Calu3 (cell line): ENCODE data around the gene NR5A1. TPM values are rescaled to one million over a fixed set of nuclear protein-coding genes. Genes with fewer than 3 reads are reported as not detected.

Experiments
- BruUV-seq: library from RNA; stranded (reverse); fragments of 400-500 nt; replicated peaks from 2 replicates; lab custom pipeline; 2021; lab: Mats Ljungman, UMichigan
- CTCF ChIA-PET: fragments of 300-600 bp; sonication (Branson Sonifier 250); formaldehyde crosslinking; loops from one replicate; lab custom pipeline; 2022; ENCODE audit warnings: antibody characterized with exemption; lab: Charles Lee
- DNase-seq: peaks from one replicate; pipeline ENCODE4 v3.0.0; 2022
- H3K27ac Mint-ChIP-seq: one replicate; pipeline ENCODE4 v1.8.0; 2022; ENCODE audit warnings: mixed read lengths; ENCODE audit not compliant: unreplicated experiment
- H3K27me3 Mint-ChIP-seq: one replicate; pipeline ENCODE4 v1.8.0; 2022; ENCODE audit warnings: mixed read lengths; ENCODE audit not compliant: unreplicated experiment
- H3K36me3 Mint-ChIP-seq: one replicate; pipeline ENCODE4 v1.8.0; 2022; ENCODE audit warnings: mild to moderate bottlenecking, moderate library complexity, mixed read lengths; ENCODE audit not compliant: insufficient read depth, unreplicated experiment
- H3K4me1 Mint-ChIP-seq: one replicate; pipeline ENCODE4 v1.8.0; 2022; ENCODE audit warnings: mild to moderate bottlenecking, low read depth, mixed read lengths; ENCODE audit not compliant: unreplicated experiment
- H3K4me3 Mint-ChIP-seq: one replicate; pipeline ENCODE4 v1.8.0; 2022; ENCODE audit warnings: mild to moderate bottlenecking, low read depth, moderate library complexity, mixed read lengths; ENCODE audit not compliant: unreplicated experiment
- H3K9me3 Mint-ChIP-seq: one replicate; pipeline ENCODE4 v1.8.0; 2022; ENCODE audit warnings: low read depth, mixed read lengths; ENCODE audit not compliant: unreplicated experiment
- CTCF ChIP-seq: fragments of 200-600 bp; IDR thresholded peaks from one replicate; pipeline ENCODE4 v1.8.0; 2022; ENCODE audit warnings: antibody characterized with exemption; ENCODE audit not compliant: unreplicated experiment
- intact Hi-C: fragments of 100-400 bp; cut with micrococcal nuclease; formaldehyde crosslinking; loops from one replicate; pipeline ENCODE4 v1.10.0; 2022; ENCODE audit not compliant: unreplicated experiment
- total RNA-seq: library from RNA; stranded (reverse); gene quantifications from 2 replicates; pipeline ENCODE4 v1.2.3, GENCODE V29; 2022

The NR5A1 gene
- total RNA-seq, 1 experiment from 2014 or later, result not detected

GRCh38 chr9:124477211-124477647 is 30.0 kb downstream of the NR5A1 start:
- CTCF ChIA-PET, result no interaction called here
- BruUV-seq, result no TSS peak
- H3K27me3 Mint-ChIP-seq, result peaks cover 55% of the 10 kb centered on the region

GRCh38 chr9:124475868-124476690 is 31.1 kb downstream of the NR5A1 start:
- Mint-ChIP-seq H3K27me3 (peaks cover 64% of the 10 kb centered on the region), H3K4me1 (peaks cover 6% of the 10 kb centered on the region), H3K27ac (no peak overlapping the region), H3K36me3 (no peaks in the 10 kb centered on the region), H3K9me3 (no peaks in the 10 kb centered on the region), H3K4me3 (no peak overlapping the region)
- intact Hi-C loops, result no loop called here
- DNase-seq, result no peak
- BruUV-seq, result no TSS peak
- CTCF ChIA-PET, result no interaction called here
- no peak for TF ChIP-seq CTCF

More at GRCh38 chr9:124477211-124477647, 30.0 kb downstream of the NR5A1 start:
- H3K27ac Mint-ChIP-seq, result no peak overlapping the region
- no peak overlapping the region for H3K4me3 Mint-ChIP-seq
- intact Hi-C loops, result no loop called here
- TF ChIP-seq CTCF, result no peak
- no peaks in the 10 kb centered on the region for H3K36me3 Mint-ChIP-seq
- peaks cover 6% of the 10 kb centered on the region for H3K4me1 Mint-ChIP-seq
- no peak for DNase-seq
- no peaks in the 10 kb centered on the region for H3K9me3 Mint-ChIP-seq

- no peak for DNase-seq
- CTCF ChIA-PET, result interaction anchor here (0.6 kb wide), 1 partner anchor 848 kb away, joined by 3 read pairs; no protein-coding TSS in a partner anchor
- no peak overlapping the region for H3K4me3 Mint-ChIP-seq
- no peaks in the 10 kb centered on the region for H3K36me3 Mint-ChIP-seq
- peaks cover 6% of the 10 kb centered on the region for H3K4me1 Mint-ChIP-seq
- H3K9me3 Mint-ChIP-seq, result no peaks in the 10 kb centered on the region
- H3K27me3 Mint-ChIP-seq, result peaks cover 60% of the 10 kb centered on the region
- intact Hi-C loops, result no loop called here
- no peak for TF ChIP-seq CTCF
- H3K27ac Mint-ChIP-seq, result no peak overlapping the region
- BruUV-seq, result no TSS peak
Measured at GRCh38 chr9:124475158-124475867, 31.9 kb downstream of the NR5A1 start.

GRCh38 chr9:124474151-124474550 is 33.0 kb downstream of the NR5A1 start:
- intact Hi-C loops, result no loop called here
- H3K9me3 Mint-ChIP-seq, result no peaks in the 10 kb centered on the region
- no peak overlapping the region for H3K4me3 Mint-ChIP-seq
- no peaks in the 10 kb centered on the region for H3K4me1 Mint-ChIP-seq
- BruUV-seq, result no TSS peak
- H3K36me3 Mint-ChIP-seq, result no peaks in the 10 kb centered on the region
- no peak overlapping the region for H3K27ac Mint-ChIP-seq
- DNase-seq, result no peak
- CTCF ChIA-PET, result no interaction called here
- no peak for TF ChIP-seq CTCF
- H3K27me3 Mint-ChIP-seq, result peaks cover 52% of the 10 kb centered on the region
